ENCODE measurements around the gene NOBOX.
"Not testable (repeated sequence)": the region's sequence is repeated elsewhere in the genome, so short reads cannot be mapped to it uniquely, and the experiment has no call there.

Gene NOBOX

DNA sequence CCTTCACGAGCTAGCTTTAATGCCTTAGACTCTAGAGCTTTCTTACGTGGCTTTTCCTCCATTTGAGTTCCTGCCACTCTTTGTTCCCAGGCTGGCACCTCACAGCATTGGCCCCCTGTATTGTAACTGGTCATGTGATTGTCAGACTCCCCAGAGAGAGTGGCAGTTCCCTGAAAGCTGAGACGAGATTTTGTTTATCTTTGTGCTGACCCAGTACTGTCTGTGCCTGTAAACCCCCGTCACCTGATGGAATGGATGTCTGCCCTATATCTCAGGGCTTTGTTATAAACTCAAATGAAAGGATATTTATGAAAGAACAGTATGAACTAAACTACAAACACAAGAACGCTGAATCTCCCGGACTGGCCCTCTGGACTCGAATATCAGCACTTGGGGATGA is 13.0 kb downstream of the NOBOX start:
- DNase-seq, result no peak

DNA sequence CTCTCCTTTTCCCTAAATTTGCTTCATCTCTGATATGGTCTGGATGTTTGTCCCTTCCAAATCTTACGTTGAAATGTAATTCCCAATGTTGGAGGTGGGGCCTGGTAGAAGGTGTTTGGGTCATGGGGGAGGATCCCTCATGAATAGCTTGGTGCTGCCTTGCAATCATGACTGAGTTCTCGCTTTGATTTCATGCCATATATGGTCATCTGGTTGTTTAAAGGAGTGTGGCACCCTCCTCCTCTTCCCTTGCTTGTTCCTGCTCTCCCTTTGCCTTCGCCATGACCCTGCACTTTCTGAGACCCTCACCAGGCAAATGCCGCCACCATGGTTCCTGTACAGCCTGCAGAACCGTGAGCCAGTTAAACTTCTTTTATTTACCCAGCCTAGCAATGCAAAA is 14.5 kb downstream of the NOBOX start:
- DNase-seq, result no peak

DNA sequence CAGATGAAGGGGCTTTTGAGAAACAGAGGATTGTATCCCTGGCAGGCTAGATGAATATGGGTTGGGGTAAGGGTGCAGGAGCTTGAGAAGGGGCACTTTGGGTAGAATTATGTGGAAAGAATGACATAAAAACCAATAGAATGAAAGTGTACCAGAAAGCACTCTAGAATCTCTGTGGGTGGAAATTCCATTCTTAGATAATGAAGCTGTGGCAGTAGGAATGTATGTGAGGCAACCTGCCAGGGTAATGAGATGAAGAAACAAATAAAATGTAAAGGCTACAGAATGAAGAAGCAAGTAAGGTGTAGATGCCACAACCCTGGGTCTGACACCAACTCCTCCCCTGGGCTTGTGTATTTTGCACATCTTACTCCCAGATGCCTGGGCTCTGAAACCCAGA is 16.8 kb downstream of the NOBOX start:
- DNase-seq, result no peak

DNA sequence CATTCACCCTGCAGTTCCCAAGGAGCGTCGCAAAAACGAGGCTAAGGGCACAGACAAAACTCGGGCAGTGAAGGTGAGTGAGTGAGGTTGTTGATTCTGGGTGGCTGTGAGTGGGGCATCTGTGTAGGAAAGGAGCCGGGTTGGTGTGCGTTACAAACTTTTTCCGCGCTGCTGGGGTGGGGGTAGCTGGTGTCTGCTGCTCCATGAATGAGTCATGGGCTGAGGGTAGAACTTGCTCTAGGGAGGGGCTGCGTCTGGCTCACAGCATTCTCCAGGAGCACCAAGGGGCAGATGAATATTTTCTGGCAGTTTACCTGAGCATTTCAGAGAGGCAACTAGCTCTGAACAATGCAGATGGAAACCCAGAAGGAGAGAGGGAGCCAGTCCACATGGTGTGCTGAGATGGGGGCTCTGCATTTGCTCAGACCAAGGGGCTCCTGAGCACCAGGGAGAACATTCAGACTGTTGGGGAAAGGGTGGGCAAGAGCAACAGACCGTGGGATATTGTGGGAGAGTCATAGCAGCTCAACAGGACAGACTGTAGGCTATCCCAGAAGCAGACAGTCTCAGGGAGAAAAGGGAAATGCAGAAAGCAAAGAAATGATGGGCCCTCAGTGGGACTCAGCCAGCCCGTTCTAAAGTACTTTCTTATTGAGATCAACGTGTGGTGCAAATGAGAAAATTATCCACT is 18.8 kb downstream of the NOBOX start:
- DNase-seq, result peak; percentile 26

DNA sequence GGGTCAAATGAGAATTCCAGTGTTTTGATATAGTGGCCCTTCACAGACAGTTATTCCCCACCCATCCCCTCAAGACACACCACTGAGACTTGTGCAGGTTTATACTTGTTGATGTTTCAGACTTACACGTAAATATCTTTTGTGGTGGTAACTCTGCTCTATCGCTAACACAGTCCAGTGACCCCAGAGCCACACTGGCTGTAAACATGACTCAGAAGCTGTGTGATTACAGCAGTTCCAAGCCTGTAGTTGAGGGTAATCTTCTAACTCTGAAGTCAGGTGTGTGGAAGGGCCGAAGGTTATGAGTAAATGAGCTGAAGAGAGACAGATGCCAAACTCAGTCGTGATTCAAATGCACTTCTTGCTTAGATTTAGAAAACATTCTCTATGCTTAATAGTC is 19.4 kb downstream of the NOBOX start:
- DNase-seq, result no peak

DNA sequence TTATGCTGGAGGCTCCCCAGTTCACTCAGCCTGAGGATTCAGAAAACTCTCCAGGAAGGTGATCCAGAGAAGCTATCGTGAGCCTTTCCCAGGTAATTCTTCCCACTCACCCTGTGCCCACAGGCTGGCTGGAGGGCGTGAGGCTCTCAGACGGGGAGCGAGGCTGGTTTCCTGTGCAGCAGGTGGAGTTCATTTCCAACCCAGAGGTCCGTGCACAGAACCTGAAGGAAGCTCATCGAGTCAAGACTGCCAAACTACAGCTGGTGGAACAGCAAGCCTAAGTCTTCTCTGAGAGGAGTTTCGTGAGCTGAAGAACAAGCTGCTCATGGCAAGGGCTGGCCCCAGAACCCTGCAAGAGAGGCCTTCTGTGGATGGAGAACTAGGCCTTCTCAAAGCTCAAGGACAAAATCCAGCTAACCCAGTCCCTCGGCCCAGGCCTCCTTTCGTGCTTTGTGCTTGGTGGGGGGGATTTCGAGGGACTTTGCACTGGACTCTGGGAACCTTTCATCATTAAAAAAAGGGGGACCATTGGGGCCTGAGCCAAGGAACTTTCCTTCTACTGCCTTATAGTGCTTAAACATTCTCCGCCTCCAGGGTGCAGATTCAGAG is 23.6 kb downstream of the NOBOX start:
- no peak for DNase-seq

DNA sequence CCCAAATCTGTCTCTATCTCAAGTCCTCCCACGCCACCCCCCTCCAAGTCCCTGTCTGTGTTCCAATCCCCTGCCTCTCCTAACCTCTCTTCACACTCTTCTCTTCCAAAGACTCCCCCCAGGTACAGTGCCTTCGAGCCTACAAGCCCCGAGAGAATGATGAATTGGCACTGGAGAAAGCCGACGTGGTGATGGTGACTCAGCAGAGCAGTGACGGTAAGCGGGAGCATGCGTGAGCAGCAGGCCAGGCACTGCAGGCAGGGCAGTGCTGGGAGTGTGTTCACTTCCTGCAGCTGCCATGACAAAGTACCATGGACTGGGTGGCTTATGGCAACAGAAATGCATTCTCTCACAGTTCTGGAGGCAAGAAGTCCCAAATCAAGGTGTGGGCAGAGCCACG is 24.8 kb downstream of the NOBOX start:
- no peak for DNase-seq

DNA sequence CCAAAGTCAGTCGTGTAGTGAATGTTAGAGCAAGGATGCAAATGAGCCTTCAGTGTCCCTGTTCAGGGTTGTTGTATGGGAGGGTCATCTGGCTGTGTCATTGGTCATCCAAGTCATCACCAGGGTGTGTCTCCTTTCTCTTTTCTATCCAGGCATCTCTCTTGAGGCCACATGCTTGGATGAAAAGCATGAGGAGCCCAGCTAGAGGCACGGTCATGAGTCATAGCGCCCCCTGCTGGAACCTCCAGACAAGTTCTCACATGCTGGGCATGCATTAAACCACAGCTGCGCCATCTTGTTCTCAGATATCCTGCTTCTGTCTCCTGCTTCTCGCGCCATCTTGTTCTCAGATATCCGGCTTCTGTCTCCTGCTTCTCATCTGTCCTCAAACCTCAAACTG is 34.3 kb downstream of the NOBOX start:
- DNase-seq, result not testable (repeated sequence)

DNA sequence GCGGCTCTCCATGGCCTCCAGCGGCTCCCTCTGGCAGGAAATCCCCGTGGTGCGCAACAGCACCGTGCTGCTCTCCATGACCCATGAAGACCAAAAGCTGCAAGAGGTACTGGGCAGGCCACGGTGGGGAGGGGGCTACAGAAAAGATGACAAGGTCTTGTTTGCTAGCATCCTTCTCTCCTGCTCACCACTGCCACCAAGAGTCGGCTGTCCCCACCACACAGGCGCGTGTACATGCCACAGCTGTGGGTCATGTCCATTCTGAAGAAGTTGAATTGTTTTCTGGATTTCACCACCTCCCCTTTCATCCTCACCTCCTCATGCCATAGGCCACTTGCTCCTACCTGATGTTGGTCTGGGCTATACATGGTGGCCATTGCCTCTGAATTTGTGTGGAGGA is 36.2 kb downstream of the NOBOX start:
- DNase-seq, result not testable (repeated sequence)

DNA sequence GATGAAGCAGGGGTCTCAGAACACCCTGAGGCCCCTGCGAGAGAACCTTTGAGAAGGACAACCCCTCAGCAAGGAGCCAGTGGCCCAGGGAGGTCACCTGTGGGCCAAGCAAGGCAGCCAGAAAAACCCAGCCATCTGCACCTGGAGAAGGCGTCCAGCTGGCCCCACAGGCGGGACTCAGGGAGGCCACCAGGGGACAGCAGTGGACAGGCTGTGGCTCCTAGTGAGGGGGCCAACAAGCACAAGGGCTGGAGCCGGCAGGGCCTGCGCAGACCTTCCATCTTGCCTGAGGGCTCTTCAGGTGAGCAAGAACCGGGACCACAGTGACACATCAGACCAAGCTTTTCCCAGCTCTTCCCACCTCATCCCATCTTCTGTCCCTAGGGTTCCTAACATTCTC is 38.0 kb downstream of the NOBOX start:
- not testable (repeated sequence) for DNase-seq

DNA sequence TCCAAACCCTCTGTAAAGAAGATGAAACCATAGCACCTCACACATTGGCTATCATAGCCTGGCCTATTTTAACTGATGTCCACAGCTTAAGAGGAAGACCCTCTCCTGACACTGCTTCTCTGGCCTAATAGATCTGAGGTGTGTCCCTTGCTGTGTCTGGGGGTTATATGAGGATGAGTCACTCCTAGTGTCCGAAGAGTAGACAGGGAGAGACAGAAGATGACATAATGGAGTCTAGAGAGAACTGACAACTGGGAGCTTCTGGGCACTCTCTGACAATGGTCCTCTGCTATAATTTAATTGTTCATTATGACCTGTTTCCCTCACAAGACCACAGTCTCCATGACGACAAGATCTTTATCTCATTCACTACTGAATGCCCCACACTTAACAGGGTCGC is 41.4 kb downstream of the NOBOX start:
- DNase-seq, result not testable (repeated sequence)

DNA sequence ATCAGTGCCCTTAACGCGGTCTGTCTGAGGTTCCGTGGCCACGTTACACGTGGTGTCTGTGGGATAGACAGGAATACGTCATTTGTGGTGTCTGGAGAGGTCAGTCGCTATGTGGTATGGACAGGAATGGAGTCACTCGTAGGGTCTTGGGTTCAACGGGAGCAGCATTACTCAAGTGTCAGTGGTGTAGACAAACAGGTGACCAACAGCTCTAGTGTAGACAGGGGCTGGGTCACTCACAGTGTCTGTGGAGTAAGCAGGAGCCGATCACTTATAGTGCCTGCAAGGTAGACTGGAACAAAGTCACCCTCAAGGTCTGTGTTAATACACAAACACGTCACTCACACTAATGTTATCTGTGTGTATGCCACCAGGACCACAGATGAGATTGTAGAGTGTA is 46.6 kb downstream of the NOBOX start:
- not testable (repeated sequence) for DNase-seq

DNA sequence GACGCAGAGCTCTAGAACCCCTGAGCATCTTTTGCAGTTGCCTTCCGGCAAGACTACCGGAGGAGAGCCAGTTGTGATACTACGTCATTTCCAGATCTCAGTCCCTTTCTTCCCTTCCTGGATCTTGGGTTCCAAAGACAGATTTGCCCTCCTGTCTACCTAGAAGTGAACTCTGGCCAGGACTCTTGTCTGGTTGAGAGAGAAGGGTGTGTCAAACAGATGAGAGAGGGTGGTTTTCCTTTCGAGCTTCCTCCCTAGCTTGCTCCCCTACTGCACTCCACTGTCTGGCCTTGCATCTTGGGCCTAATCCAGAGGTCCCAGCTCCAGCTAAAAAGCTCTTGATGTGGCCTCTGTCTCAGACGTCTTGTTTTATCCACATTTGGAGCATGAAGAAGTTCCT is 47.3 kb downstream of the NOBOX start:
- not testable (repeated sequence) for DNase-seq

DNA sequence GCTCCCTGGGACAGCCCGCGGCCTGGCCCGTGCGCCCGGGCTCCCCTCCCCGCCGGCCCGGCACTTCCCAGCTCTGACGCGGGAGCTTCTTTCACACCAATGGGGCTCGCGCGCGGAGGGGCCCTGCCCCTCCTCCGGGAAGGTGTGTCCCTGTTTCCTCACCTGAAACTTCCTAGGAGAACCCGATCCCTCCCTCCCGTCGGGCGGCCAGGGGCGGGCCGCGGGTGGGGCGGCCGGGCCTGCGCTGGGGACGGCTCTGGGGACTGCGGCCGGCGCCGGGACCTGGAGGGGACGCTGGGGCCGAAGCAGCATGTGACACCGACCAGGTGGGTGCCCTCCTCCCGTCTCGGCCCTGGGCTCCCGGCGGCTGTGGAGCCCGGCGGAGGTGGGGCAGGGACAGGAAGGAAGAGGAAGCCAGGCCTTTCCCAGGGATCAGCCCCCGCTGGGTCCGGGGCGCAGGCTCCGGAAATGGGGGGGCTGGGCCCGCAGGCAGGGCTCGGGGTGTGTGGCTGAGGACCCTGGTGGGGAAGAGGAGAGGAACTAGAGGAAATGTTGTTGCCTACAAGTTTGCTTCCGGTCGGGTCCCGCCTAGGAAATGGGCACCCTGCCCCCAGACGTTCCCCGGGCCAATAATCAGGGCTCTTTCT is 48.2 kb downstream of the NOBOX start, which contains the start of gene ARHGEF5:
TSS of gene ARHGEF5 (plus strand) at position 227 of the 647 bp plus-strand sequence. CDS start 7,268 bp downstream, outside the sequence.
- not testable (repeated sequence) for DNase-seq

DNA sequence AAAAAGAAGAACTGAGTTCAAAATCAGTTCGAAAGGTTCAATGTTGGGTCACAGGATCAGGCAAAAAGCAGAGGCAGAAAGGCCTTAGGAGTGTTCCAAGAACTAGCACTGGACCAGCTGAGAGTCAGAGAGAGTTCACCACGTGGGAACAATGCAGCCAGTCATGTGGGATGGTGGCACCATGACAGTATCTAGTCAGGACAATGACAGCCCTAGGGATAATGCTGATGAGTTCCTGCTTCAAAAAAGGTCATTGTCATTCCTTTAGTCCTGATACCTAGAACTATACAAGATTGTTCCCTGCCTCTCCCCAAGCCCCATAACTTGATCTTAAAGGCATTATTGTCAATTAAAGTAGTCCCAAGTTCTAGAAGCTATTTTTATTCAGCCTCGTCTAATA is 51.8 kb downstream of the NOBOX start:
- not testable (repeated sequence) for DNase-seq

DNA sequence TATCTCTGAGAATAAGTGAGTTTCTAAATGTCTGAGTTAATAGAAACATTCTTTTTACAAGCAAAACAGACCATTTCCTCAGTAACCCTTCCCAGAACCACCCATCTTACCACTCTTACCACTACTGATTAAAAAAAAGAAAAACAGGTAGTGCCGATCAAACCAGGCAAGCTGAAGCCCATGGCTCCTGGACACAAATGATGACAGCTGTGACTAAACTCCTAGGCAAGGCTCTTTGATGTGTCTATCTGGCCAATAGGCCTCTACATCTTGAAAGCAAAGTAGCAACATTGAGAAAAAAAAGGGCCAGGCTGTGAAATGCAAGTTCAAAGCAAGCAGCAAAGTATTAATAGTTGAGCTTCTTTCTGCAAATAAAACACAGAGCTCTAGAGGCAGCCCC is 54.9 kb downstream of the NOBOX start:
- not testable (repeated sequence) for DNase-seq

Data from activated CD8-positive, alpha-beta memory T cell treated with anti-CD3 and anti-CD28 coated beads, Interleukin-2, amount 50 U/mL, for 4 hours (primary cell).